GM12878 (cell line): ENCODE data around the gene PRSS33. TPM values are rescaled to one million over a fixed set of nuclear protein-coding genes. Genes with fewer than 3 reads are reported as not detected.

ENCODE experiments used
- ATAC-seq: fragments of 200-7000 bp; cut with Tn5 transposase; 3 replicates; pipeline ENCODE4 v1.9.1; 2020; ENCODE audit warnings: mild to moderate bottlenecking, moderate library complexity
- BruUV-seq: library from RNA; stranded (reverse); fragments of 400-500 nt; replicated peaks from 2 replicates; lab custom pipeline; 2021; lab: Mats Ljungman, UMichigan
- CTCF ChIA-PET: fragments of 300-600 bp; sonication (Branson Sonifier 250); formaldehyde crosslinking; extraction: SDS; loops from one replicate; lab custom pipeline; 2021; ENCODE audit warnings: inconsistent platforms; lab: Yijun Ruan, JAX
- POLR2A ChIA-PET: fragments of 350-600 bp; formaldehyde crosslinking; extraction: SDS; loops from one replicate; lab custom pipeline; 2021; ENCODE audit warnings: inconsistent platforms; lab: Charles Lee
- RAD21 ChIA-PET: fragments of 300-600 bp; sonication (Branson Sonifier 250); formaldehyde crosslinking; loops from one replicate; lab custom pipeline; 2023; ENCODE audit warnings: antibody characterized with exemption; ENCODE audit not compliant: unreplicated experiment; lab: Charles Lee
- SMC1A ChIA-PET: fragments of 300-600 bp; sonication (Branson Sonifier 250); formaldehyde crosslinking; loops from one replicate; lab custom pipeline; 2023; ENCODE audit not compliant: unreplicated experiment, uncharacterized antibody; lab: Charles Lee
- DNase-seq: peaks from one replicate; pipeline ENCODE4 v3.0.0-alpha.2; 2011; ENCODE audit warnings: low read depth, low spot score
- FAIRE-seq: peaks from 3 replicates; lab custom pipeline; 2011; peaks lifted over from hg19 to GRCh38; lab: Jason Lieb, UNC
- H2AFZ ChIP-seq: 2 replicates; pipeline ENCODE4 v1.6.0; 2011; ENCODE audit warnings: low read depth, low read length, control low read depth; ENCODE audit not compliant: control insufficient read depth
- H3K27ac ChIP-seq: 2 replicates; pipeline ENCODE4 v1.5.1; 2011; ENCODE audit warnings: control low read depth; ENCODE audit not compliant: control insufficient read depth, insufficient read depth
- H3K27me3 ChIP-seq, 2 experiments: replicated peaks in 1 of 2; 2 replicates each; pipeline versions ENCODE4 v1.6.0 to v1.6.1; 2011; ENCODE audit warnings: low read length in 1 of 2; ENCODE audit not compliant: control insufficient read depth in 2 of 2, insufficient read depth in 2 of 2
- H3K36me3 ChIP-seq, 2 experiments: 2 replicates each; pipeline ENCODE4 v1.5.1; 2011; ENCODE audit warnings: low read length in 1 of 2; ENCODE audit not compliant: control insufficient read depth in 2 of 2, insufficient read depth in 2 of 2
- H3K4me1 ChIP-seq: 2 replicates; pipeline ENCODE4 v1.6.1; 2011; ENCODE audit warnings: mild to moderate bottlenecking, low read length, moderate library complexity, mixed read lengths; ENCODE audit not compliant: control insufficient read depth, insufficient read depth
- H3K4me2 ChIP-seq: 2 replicates; pipeline ENCODE4 v1.6.0; 2011; ENCODE audit warnings: control low read depth; ENCODE audit not compliant: control insufficient read depth, insufficient read depth
- H3K4me3 ChIP-seq: fragments of 200-600 bp; sonication (generic); 2 replicates; pipeline ENCODE4 v1.5.1; 2016
- H3K79me2 ChIP-seq: 2 replicates; pipeline ENCODE4 v1.6.0; 2011; ENCODE audit warnings: low read length; ENCODE audit not compliant: control insufficient read depth, insufficient read depth
- H3K9ac ChIP-seq: 2 replicates; pipeline ENCODE4 v1.8.0; 2011; ENCODE audit warnings: low read length, control low read depth, mixed read lengths; ENCODE audit not compliant: control insufficient read depth, insufficient read depth
- H3K9me3 ChIP-seq: replicated peaks from 3 replicates; pipeline ENCODE4 v1.5.1; 2011; ENCODE audit warnings: mild to moderate bottlenecking, low read length; ENCODE audit not compliant: control insufficient read depth, insufficient read depth
- H4K20me1 ChIP-seq: 2 replicates; pipeline ENCODE4 v1.6.0; 2011; ENCODE audit not compliant: control insufficient read depth, insufficient read depth
- CHD1 ChIP-seq: IDR thresholded peaks from 2 replicates; pipeline ENCODE4 v1.6.1; 2012; ENCODE audit warnings: low read depth, low read length, improper control_type of control experiment
- LARP7 ChIP-seq: fragments of 450-650 bp; IDR thresholded peaks from 2 replicates; pipeline ENCODE4 v1.6.1; 2017; ENCODE audit warnings: mild to moderate bottlenecking
- POLR2AphosphoS5 ChIP-seq: IDR thresholded peaks from 2 replicates; pipeline ENCODE4 v1.6.1; 2011; ENCODE audit warnings: mild to moderate bottlenecking, low read length, inconsistent platforms
- TARDBP ChIP-seq: IDR thresholded peaks from 2 replicates; pipeline ENCODE4 v1.6.1; 2016; ENCODE audit warnings: borderline replicate concordance
- ZNF592 ChIP-seq: fragments of 450-650 bp; IDR thresholded peaks from 2 replicates; pipeline ENCODE4 v1.6.1; 2017; ENCODE audit warnings: mild to moderate bottlenecking, moderate library complexity
- WGBS: methylation state at CpG from one replicate; pipeline ENCODE4 v1.1.6; 2016; ENCODE audit warnings: low lambda C conversion rate; ENCODE audit not compliant: insufficient replicate concordance, insufficient coverage; ENCODE audit errors: missing lambda C conversion rate; 5-methylcytosine and 5-hydroxymethylcytosine counted together
- in situ Hi-C: fragments of 300-500 bp; cut with MboI; formaldehyde crosslinking; loops from 9 replicates; pipeline ENCODE4 v1.14.3; 2018; ENCODE audit warnings: mixed read lengths
- intact Hi-C: fragments of 100-400 bp; cut with micrococcal nuclease; formaldehyde crosslinking; loops from one replicate; pipeline ENCODE4 v1.14.2; 2022; ENCODE audit not compliant: unreplicated experiment
- polyA plus RNA-seq, 11 experiments: library from polyadenylated mRNA; depleted of rRNA in 4 of 11; unstranded in 6 of 11; stranded (reverse) in 5 of 11; fragments of >200 nt; fragmentation: Nextera tagmentation in 4 of 11; fragmentation: Illumina TruSeq in 1 of 11; extraction: Ambion mirVana in 4 of 11; extraction: Trizol in 1 of 11; gene quantifications; 1 replicate in 1 of 11; 2 replicates in 10 of 11; pipeline versions ENCODE4 v1.2.1 to v1.2.3, GENCODE V29; 2011 to 2016; ENCODE audit warnings: inconsistent platforms in 2 of 11, missing spikeins in 2 of 11, low read depth in 1 of 11
- total RNA-seq, 4 experiments: library from RNA; depleted of rRNA in 3 of 4; stranded (reverse); fragments of >200 nt in 3 of 4; fragmentation: Illumina TruSeq in 1 of 4; extraction: Trizol in 1 of 4; gene quantifications; 2 replicates each; pipeline versions ENCODE4 v1.2.1 to v1.2.3, GENCODE V29; 2013 to 2021

Gene PRSS33
- total and polyA plus RNA-seq, 10 of the 15 experiments (the other 5 are each of a cell fraction or from before 2014, with no cell fraction given), result not detected

- Histone ChIP-seq H3K9me3 (no peaks in the 10 kb centered on the region), H3K27ac (no peak overlapping the region), H3K4me3 (no peak overlapping the region), H3K9ac (no peak overlapping the region), H3K36me3 (no peaks in the 10 kb centered on the region), H2AFZ (no peak overlapping the region), H3K27me3 (peaks cover 0 to 4% of the 10 kb centered on the region in 2 experiments; a peak in 2 of 4 replicates), H3K79me2 (peaks cover 7% of the 10 kb centered on the region), H3K4me2 (no peak overlapping the region), H4K20me1 (no peaks in the 10 kb centered on the region), H3K4me1 (no peaks in the 10 kb centered on the region)
- ChIA-PET POLR2A (no interaction called here), CTCF (no interaction called here), SMC1A (interaction anchor here (1.0 kb wide), 1 partner anchor 103 kb away, joined by 3 read pairs; no protein-coding TSS in a partner anchor), RAD21 (no interaction called here)
- DNase-seq (no peak), FAIRE-seq (no peak), ATAC-seq (no peak)
- BruUV-seq, result no TSS peak
- TF ChIP-seq POLR2AphosphoS5 (no peak), TARDBP (no peak), LARP7 (no peak), CHD1 (no peak), ZNF592 (no peak)
- intact Hi-C loops (no loop called here), in situ Hi-C loops (no loop called here)
- 36% methylated on average over 20 of the region's 20 CpGs for WGBS
These were observed 27.4 kb upstream of the PRSS33 start for GRCh38 chr16:2814551-2815298.
